Measurements from ENCODE around the gene CIT.

DNA sequence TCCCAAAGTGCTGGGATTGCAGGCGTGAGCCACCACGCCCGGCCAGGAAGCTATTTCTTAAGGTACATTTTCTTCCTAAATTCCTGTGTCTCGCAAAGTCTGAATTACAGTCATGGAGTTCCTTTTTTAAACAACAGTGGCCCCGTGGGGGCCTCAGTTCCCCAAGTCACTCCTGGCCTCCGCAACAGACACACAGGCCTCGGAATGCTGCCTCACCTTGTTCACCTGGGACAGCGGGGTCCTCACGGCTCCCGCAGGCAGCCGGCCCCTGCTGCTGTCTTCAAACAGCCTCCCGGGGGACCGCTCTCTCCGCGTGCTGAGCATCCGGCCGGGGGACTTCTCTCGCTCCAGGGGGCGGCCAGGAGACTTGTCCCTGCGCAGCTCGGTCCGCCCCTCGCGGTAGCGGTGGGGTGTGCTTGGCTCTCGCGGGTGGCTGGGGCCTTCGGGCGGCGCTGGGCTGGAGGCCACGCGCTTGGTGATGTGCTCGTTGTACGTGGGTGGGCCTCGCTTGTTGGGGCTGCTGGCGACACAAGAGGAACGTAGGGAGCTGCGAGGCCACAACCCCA is 187.1 kb downstream of the CIT start:
- TF ChIP-seq, protein P1, sequence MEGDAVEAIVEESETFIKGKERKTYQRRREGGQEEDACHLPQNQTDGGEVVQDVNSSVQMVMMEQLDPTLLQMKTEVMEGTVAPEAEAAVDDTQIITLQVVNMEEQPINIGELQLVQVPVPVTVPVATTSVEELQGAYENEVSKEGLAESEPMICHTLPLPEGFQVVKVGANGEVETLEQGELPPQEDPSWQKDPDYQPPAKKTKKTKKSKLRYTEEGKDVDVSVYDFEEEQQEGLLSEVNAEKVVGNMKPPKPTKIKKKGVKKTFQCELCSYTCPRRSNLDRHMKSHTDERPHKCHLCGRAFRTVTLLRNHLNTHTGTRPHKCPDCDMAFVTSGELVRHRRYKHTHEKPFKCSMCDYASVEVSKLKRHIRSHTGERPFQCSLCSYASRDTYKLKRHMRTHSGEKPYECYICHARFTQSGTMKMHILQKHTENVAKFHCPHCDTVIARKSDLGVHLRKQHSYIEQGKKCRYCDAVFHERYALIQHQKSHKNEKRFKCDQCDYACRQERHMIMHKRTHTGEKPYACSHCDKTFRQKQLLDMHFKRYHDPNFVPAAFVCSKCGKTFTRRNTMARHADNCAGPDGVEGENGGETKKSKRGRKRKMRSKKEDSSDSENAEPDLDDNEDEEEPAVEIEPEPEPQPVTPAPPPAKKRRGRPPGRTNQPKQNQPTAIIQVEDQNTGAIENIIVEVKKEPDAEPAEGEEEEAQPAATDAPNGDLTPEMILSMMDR (IDR thresholded peaks at IDR 0.05) = no peak
- TF ChIP-seq POLR2A (IDR thresholded peaks at IDR 0.05) (no peak), EP300 (IDR thresholded peaks at IDR 0.05) (no peak)
